Bronchial epithelial cell (primary cell): ENCODE results near the gene AGAP1. TPM values are rescaled to one million over a fixed set of nuclear protein-coding genes. Genes with fewer than 3 reads are reported as not detected.

Source experiments
- DNase-seq: peaks from one replicate; pipeline ENCODE4 v3.0.0-alpha.2; 2010; ENCODE audit warnings: low read depth
- FAIRE-seq: peaks from 2 replicates; lab custom pipeline; 2011; peaks lifted over from hg19 to GRCh38; lab: Jason Lieb, UNC
- H3K27me3 ChIP-seq: 2 replicates; pipeline ENCODE4 v1.5.1; 2011; ENCODE audit warnings: low read length; ENCODE audit not compliant: control insufficient read depth, insufficient read depth
- H3K36me3 ChIP-seq: 2 replicates; pipeline ENCODE4 v1.5.1; 2011; ENCODE audit warnings: low read length; ENCODE audit not compliant: control insufficient read depth, insufficient read depth
- H3K4me3 ChIP-seq: 2 replicates; pipeline ENCODE4 v1.5.1; 2011; ENCODE audit warnings: mild to moderate bottlenecking, low read depth, low read length, control low read depth
- total RNA-seq: library from RNA; depleted of rRNA; stranded (reverse); fragments of >200 nt; gene quantifications from 2 replicates; pipeline ENCODE4 v1.2.1, GENCODE V29; 2014
- TF ChIP-seq, protein P1 (sequence below): IDR thresholded peaks from 2 replicates; pipeline ENCODE4 v1.5.1; 2011; ENCODE audit warnings: mild to moderate bottlenecking, moderate library complexity, low read length, control low read depth, inconsistent platforms; ENCODE audit not compliant: insufficient read depth, severe bottlenecking

Gene AGAP1
- total RNA-seq, 1 donor from 2014 or later, result 22.4 TPM

DNA sequence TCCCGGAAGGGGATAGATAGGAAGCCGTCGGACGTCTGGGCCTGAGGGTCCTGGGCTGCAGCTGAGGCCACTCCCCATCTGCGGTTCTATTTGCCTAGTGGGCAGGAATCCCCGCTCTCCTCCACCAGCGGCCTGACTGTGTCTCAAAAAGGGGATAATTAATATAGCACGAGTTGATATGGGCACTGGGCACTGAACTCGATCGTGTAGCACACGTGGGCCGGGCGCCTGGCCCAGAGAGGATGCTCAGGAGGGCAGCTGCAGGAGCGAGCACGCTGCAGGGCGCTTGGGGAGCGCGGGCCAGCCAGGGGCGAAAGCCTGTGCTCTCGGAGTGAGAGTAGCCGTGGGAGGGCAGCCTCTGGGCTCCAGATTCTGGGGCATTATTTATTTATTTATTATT is 683.1 kb downstream of the AGAP1 start:
- no peak overlapping the region for H3K4me3 ChIP-seq
- TF ChIP-seq, protein P1, sequence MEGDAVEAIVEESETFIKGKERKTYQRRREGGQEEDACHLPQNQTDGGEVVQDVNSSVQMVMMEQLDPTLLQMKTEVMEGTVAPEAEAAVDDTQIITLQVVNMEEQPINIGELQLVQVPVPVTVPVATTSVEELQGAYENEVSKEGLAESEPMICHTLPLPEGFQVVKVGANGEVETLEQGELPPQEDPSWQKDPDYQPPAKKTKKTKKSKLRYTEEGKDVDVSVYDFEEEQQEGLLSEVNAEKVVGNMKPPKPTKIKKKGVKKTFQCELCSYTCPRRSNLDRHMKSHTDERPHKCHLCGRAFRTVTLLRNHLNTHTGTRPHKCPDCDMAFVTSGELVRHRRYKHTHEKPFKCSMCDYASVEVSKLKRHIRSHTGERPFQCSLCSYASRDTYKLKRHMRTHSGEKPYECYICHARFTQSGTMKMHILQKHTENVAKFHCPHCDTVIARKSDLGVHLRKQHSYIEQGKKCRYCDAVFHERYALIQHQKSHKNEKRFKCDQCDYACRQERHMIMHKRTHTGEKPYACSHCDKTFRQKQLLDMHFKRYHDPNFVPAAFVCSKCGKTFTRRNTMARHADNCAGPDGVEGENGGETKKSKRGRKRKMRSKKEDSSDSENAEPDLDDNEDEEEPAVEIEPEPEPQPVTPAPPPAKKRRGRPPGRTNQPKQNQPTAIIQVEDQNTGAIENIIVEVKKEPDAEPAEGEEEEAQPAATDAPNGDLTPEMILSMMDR, result no peak
- peaks cover 28% of the 10 kb centered on the region for H3K27me3 ChIP-seq
- no peaks in the 10 kb centered on the region for H3K36me3 ChIP-seq
- no peak for DNase-seq
- FAIRE-seq, result no peak

DNA sequence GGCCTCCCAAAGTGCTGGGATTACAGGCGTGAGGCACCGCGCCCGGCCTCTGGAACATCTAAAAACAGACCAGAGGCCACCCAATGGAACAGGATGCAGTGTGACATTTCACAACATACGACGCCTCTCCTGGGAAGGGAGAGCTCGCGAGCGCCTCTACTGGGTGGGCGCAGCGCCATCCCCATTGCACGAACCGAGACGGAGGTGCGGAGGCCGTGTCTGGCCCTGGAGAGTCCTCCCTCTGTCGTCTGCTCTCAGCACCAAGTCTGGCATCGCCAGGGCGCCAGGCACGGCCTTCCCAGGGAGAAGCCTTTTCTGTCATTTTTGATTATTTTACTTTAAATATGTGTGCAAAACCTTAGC is 683.7 kb downstream of the AGAP1 start:
- Histone ChIP-seq H3K36me3 (no peaks in the 10 kb centered on the region), H3K27me3 (peaks cover 21% of the 10 kb centered on the region), H3K4me3 (no peak overlapping the region)
- TF ChIP-seq, protein P1, result peak; percentile 55
- DNase-seq (no peak), FAIRE-seq (no peak)

DNA sequence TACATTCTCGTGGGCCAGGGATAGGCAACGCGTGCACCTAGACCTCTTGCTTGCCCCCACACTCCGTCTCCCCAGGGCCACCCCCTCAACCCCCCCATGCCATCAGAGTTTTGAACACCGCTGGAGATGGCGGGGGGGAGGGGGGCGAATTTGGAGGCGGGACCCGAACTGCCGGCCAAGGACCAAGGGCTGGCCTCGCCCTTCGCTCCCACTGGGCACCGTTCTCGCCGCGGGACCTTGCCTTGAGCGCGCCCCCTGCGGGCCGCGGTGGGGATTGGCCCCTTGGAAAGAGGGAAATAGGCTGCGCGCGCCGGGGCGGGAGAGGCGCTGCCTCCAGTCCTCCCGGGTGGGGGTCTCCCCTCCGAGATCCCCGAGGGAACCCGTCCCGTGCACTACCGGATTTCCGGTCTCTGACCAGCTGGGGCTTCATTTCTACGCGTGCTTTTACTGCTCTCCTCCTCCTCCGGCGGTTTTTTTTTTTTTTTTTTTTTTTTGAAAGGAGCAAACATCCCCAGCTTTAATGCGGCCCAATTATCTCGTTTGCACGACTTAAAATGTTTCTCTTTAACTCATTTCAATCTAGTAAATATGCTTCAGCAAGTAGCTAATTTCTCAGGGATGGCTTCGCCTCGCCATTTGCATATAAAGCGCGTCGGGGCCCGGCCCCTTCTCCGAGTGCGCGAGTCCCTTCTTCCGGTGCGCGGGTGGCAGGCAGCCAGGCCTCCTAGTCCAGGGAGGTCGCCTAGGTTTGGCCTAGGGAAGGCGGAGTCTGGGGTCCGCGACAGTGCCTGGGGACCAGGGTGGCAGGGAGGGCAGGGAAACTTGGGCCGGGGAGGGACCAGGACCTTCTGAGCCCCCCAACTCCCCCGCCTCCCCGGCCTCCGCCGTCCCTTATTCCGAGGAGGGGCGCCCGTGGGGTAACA is 684.4 kb downstream of the AGAP1 start:
- Histone ChIP-seq H3K27me3 (peaks cover 16% of the 10 kb centered on the region), H3K36me3 (no peaks in the 10 kb centered on the region), H3K4me3 (peak overlapping the region; percentile 36)
- DNase-seq (no peak), FAIRE-seq (no peak)
- TF ChIP-seq, protein P1, result peak; percentile 92

DNA sequence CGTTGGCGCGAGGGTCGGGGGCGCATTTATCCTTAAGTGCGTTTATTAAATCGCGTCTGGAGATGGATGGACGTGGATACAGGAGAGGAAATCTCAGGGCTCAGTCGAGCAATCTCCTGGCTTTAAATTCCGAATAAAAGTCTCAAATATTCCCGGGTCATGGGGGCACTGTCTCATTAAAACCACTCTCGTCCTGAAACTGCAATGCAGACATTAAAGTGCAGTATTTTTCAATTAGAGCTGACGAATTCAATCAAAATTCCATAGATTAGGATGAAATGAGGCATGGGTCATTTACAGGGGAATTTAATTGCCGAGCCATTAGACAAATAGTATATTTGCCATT is 685.0 kb downstream of the AGAP1 start:
- peaks cover 12% of the 10 kb centered on the region for H3K27me3 ChIP-seq
- DNase-seq, result no peak
- TF ChIP-seq, protein P1, result no peak
- no peak for FAIRE-seq
- H3K36me3 ChIP-seq, result no peaks in the 10 kb centered on the region
- H3K4me3 ChIP-seq, result no peak overlapping the region

DNA sequence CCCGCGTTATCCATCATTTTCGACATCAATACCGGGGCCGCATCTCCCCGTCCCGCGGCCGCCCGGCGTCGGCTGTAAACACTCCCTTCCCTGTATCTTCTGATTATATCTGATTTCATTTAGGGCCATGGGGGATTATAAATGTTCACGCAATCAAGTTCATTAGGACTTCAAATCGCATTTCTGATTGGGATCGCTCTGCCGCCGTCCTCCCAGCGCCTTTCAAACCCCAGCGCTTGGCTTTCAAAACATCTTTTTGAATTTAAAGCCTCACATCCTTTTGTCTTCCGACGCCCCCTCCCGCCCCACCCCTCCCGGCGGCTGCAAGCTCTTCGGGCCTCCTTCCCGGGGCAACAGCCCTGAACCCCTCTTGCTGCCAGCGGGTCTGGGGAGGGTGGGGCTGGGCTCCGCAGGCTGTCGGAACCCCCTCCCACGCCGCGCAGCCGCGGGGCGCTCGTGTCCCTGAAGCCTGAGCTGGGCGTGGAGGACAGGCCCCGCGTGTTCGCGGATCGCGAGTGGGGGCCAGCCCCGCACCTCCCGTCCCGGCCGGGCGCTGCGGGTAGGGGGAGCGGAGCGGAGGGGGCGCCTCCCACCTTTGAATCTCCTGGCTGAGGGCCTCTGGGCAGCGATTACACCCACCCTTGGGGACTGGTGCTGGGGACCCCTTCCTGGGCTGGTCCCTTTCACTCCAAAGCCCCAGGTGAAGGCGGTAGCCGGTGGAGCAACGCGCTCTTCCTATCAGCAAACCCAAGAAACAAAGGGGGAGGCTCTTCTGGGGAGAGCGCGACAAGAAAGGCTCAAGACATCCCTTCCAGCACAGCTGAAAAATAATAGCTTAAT is 685.6 kb downstream of the AGAP1 start:
- TF ChIP-seq, protein P1, result no peak
- FAIRE-seq (no peak), DNase-seq (no peak)
- Histone ChIP-seq H3K4me3 (no peak overlapping the region), H3K27me3 (peaks cover 8% of the 10 kb centered on the region), H3K36me3 (no peaks in the 10 kb centered on the region)
